ENCODE data around the gene CA10.

DNA sequence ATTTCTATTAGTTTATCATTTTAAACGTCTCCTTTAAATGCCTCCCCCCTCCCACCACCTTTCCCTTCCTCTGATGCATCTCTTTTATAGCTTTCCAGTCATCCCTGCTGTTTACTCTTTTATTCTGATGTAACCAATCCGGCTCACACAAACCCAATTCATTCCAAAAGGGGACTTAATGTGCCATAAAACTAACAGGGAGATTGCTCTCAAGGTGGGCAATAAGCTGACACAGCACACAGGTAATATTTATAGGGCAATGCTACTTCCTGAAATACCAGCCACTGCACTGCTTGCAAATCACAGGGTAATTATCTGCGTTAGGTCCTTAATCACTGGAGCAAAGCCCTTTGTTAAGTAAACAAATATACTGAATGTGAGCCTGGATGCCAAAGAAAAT lies 23.3 kb upstream of the CA10 start:
- no peak for TF ChIP-seq SIN3A (IDR thresholded peaks at IDR 0.05; ENCODE audit: borderline replicate concordance, insufficient read depth, low read length)
- TF ChIP-seq, protein P1, sequence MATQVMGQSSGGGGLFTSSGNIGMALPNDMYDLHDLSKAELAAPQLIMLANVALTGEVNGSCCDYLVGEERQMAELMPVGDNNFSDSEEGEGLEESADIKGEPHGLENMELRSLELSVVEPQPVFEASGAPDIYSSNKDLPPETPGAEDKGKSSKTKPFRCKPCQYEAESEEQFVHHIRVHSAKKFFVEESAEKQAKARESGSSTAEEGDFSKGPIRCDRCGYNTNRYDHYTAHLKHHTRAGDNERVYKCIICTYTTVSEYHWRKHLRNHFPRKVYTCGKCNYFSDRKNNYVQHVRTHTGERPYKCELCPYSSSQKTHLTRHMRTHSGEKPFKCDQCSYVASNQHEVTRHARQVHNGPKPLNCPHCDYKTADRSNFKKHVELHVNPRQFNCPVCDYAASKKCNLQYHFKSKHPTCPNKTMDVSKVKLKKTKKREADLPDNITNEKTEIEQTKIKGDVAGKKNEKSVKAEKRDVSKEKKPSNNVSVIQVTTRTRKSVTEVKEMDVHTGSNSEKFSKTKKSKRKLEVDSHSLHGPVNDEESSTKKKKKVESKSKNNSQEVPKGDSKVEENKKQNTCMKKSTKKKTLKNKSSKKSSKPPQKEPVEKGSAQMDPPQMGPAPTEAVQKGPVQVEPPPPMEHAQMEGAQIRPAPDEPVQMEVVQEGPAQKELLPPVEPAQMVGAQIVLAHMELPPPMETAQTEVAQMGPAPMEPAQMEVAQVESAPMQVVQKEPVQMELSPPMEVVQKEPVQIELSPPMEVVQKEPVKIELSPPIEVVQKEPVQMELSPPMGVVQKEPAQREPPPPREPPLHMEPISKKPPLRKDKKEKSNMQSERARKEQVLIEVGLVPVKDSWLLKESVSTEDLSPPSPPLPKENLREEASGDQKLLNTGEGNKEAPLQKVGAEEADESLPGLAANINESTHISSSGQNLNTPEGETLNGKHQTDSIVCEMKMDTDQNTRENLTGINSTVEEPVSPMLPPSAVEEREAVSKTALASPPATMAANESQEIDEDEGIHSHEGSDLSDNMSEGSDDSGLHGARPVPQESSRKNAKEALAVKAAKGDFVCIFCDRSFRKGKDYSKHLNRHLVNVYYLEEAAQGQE (IDR thresholded peaks at IDR 0.05; ENCODE audit: insufficient read depth in 1 of 2, low read depth in 2 of 2, low read length in 2 of 2), result no peak
- TF ChIP-seq POLR2AphosphoS5 (IDR thresholded peaks at IDR 0.05; ENCODE audit: low read depth, low read length), result no peak
- no peak for TF ChIP-seq TAF1 (IDR thresholded peaks at IDR 0.05; ENCODE audit: borderline replicate concordance, insufficient read depth, low read length)

All from PFSK-1 (cell line).